Common myeloid progenitor, CD34-positive (primary cell): ENCODE results near the gene FAM47E.

Experiments used
- CTCF ChIA-PET: fragments of 350-600 bp; sonication (Branson Sonifier 250); formaldehyde crosslinking; loops from one replicate; lab custom pipeline; 2021; ENCODE audit warnings: antibody characterized with exemption; lab: Charles Lee
- POLR2A ChIA-PET: fragments of 350-600 bp; sonication (Branson Sonifier 250); formaldehyde crosslinking; loops from one replicate; lab custom pipeline; 2021; ENCODE audit warnings: antibody characterized with exemption; lab: Charles Lee
- DNase-seq, 3 donors: peaks; one replicate each; pipeline versions ENCODE4 v3.0.0 to v3.0.0-alpha.2; 2013
- H3K27ac ChIP-seq, 2 experiments: 1 replicate in 1 of 2; 2 replicates in 1 of 2; pipeline ENCODE4 v1.7.0; 2013; ENCODE audit warnings: inconsistent platforms in 2 of 2, low read length in 2 of 2, mild to moderate bottlenecking in 2 of 2, low read depth in 1 of 2, moderate library complexity in 1 of 2; ENCODE audit not compliant: severe bottlenecking in 2 of 2, insufficient read depth in 1 of 2, poor library complexity in 1 of 2
- H3K27me3 ChIP-seq, 5 experiments: replicated peaks in 2 of 5; 1 replicate in 3 of 5; 2 replicates in 2 of 5; pipeline versions ENCODE4 v1.6.1 to v1.7.0; 2013; ENCODE audit warnings: low read length in 4 of 5, mild to moderate bottlenecking in 2 of 5, moderate library complexity in 2 of 5, inconsistent platforms in 1 of 5; ENCODE audit not compliant: insufficient read depth in 5 of 5, control insufficient read depth in 4 of 5
- H3K36me3 ChIP-seq, 4 experiments: 1 replicate in 2 of 4; 2 replicates in 2 of 4; pipeline versions ENCODE4 v1.6.1 to v1.7.0; 2013; ENCODE audit warnings: low read length in 3 of 4, control low read depth in 1 of 4, mild to moderate bottlenecking in 1 of 4; ENCODE audit not compliant: control insufficient read depth in 4 of 4, insufficient read depth in 4 of 4
- H3K4me1 ChIP-seq, 4 experiments: 1 replicate in 3 of 4; 2 replicates in 1 of 4; pipeline versions ENCODE4 v1.6.1 to v1.7.1; 2013; ENCODE audit warnings: low read length in 3 of 4, mild to moderate bottlenecking in 3 of 4, control low read depth in 1 of 4, inconsistent platforms in 1 of 4, moderate library complexity in 1 of 4; ENCODE audit not compliant: control insufficient read depth in 4 of 4, insufficient read depth in 4 of 4; ENCODE audit errors: control extremely low read depth in 1 of 4
- H3K4me3 ChIP-seq, 7 experiments: 1 replicate in 4 of 7; 2 replicates in 3 of 7; pipeline versions ENCODE4 v1.5.1 to v1.7.0; 2013; ENCODE audit warnings: mild to moderate bottlenecking in 7 of 7, low read length in 6 of 7, moderate library complexity in 6 of 7, inconsistent platforms in 2 of 7, low read depth in 2 of 7, control low read depth in 1 of 7; ENCODE audit not compliant: insufficient read depth in 4 of 7, control insufficient read depth in 1 of 7; ENCODE audit errors: extremely low read depth in 1 of 7
- H3K9me3 ChIP-seq, 5 experiments: 1 replicate in 4 of 5; 2 replicates in 1 of 5; pipeline versions ENCODE4 v1.6.1 to v1.7.1; 2013; ENCODE audit warnings: low read length in 4 of 5, mild to moderate bottlenecking in 2 of 5, inconsistent platforms in 1 of 5, low read depth in 1 of 5, moderate library complexity in 1 of 5; ENCODE audit not compliant: control insufficient read depth in 4 of 5, insufficient read depth in 2 of 5; ENCODE audit errors: control extremely low read depth in 1 of 5
- WGBS: methylation state at CpG from one replicate; pipeline ENCODE4 v1.1.5; 2013; ENCODE audit not compliant: insufficient coverage; 5-methylcytosine and 5-hydroxymethylcytosine counted together

Gene FAM47E

DNA sequence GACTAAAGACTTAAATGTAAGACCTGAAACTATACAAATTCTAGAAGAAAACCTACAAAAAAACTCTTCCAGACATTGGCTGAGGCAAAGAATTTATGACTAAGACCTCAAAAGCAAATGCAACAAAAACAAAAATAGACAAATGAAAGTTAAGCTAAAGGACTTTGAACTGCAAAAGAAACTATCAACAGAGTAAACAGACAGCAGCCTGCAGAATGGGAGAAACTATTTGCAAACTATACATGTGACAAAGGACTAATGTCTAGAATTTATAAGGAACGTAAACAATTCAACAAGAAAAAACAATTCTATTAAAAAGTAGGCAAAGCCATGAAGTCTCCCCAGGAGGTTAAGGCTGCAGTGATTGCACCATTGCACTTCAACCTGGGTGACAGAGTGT is 9.1 kb downstream of the FAM47E start:
- Histone ChIP-seq H3K9me3 (no peaks in the 10 kb centered on the region), H3K4me3 (no peak overlapping the region), H3K4me1 (peaks cover 0 to 21% (median 6%) of the 10 kb centered on the region in 4 experiments), H3K27me3 (no peaks in the 10 kb centered on the region), H3K36me3 (no peaks in the 10 kb centered on the region), H3K27ac (no peak overlapping the region)
- POLR2A ChIA-PET: no interaction called here
- CTCF ChIA-PET: interaction anchor here (1.0 kb wide), 1 partner anchor 117 kb away, joined by 4 read pairs; no protein-coding TSS in a partner anchor
- no peak for DNase-seq
- WGBS: no CpG with 5 or more reads among the region's 1 CpG

DNA sequence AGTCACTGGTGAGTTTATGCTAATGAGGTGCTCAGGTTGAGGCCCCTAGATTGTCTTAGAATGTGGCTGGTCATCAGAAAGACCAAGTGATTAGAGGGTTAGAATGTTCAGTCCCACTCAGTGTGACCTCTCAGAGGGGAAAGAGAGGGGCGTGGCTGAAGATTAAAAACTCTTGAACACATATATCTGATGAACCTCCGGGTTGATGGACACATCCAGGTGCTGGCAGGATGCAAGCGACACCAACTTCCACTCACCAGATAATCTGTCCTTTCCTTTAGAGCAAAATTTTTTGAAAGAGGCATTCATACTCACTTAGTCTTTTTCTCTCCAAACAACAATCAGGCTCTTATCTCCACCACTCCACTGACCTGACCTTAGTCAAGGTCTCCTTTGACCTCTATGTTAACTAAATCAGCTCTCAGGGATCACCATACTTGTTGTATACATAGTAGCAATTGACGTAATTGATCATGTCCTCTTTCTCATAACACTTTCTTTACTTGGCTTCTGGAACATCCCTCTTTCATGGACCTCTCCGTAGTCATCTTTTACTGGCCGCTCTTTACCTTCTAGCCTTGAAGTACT is 14.2 kb downstream of the FAM47E start:
- ChIA-PET POLR2A (no interaction called here), CTCF (interaction anchor here (1.0 kb wide), 1 partner anchor 9 kb away, joined by 3 read pairs; no protein-coding TSS in a partner anchor)
- H3K9me3 ChIP-seq: no peaks in the 10 kb centered on the region

DNA sequence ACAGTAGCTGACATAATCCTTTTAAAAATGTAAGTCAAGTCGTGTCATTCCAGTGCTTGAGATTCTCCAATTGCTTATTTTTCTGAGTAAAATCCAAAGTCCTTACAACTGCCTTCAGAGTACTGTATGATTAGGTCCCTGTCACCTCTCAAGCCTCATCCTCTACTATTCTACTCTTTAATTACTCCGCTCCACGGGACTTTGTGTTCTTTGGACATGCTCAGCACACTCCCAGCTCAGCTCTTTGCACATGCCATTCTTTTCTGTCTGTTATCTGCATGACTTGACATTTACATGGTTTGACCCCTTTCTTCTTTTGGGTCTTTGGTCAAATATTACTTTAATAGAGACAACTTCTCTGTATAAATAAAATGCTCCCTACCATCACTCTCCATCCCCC is 15.1 kb downstream of the FAM47E start:
- no peak overlapping the region for H3K27ac ChIP-seq
- peaks cover 0 to 5% (median 0%) of the 10 kb centered on the region in 4 experiments for H3K4me1 ChIP-seq
- POLR2A ChIA-PET: no interaction called here
- DNase-seq: no peak
- H3K27me3 ChIP-seq: no peaks in the 10 kb centered on the region
- CTCF ChIA-PET: interaction anchor here (1.0 kb wide), 1 partner anchor 8 kb away, joined by 3 read pairs; no protein-coding TSS in a partner anchor
- H3K4me3 ChIP-seq: no peak overlapping the region
- no peaks in the 10 kb centered on the region for H3K36me3 ChIP-seq
- 100% methylated on average over 3 of the region's 3 CpGs for WGBS
- H3K9me3 ChIP-seq: no peaks in the 10 kb centered on the region

More for the DNA sequence above, 14.2 kb downstream of the FAM47E start:
- Histone ChIP-seq H3K27ac (no peak overlapping the region), H3K36me3 (no peaks in the 10 kb centered on the region), H3K4me1 (no peaks in the 10 kb centered on the region), H3K4me3 (no peak overlapping the region), H3K27me3 (no peaks in the 10 kb centered on the region)
- DNase-seq: no peak
- 96% methylated on average over 5 of the region's 6 CpGs for WGBS

DNA sequence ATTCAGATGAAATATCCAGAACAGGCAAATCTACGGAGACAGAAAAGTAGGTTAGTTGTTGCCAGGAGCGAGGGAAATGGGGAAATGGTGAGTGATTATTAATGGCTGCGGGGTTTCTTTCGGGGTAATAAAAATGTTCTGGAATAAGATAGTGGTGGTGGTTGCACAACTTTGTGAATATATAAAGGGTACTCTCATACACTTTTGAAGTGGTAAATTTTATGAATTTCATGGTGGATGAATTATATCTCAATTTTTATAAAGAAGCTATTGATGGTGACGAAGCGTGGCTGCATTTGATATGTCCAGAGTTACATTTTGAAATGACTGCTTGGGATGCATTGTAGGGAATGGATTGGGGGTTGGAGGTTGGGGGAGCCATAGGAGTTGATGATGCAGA is 16.3 kb downstream of the FAM47E start:
- no peak overlapping the region for H3K4me3 ChIP-seq
- peaks cover 0 to 9% (median 0%) of the 10 kb centered on the region in 4 experiments for H3K4me1 ChIP-seq
- no peak for DNase-seq
- no peaks in the 10 kb centered on the region for H3K36me3 ChIP-seq
- H3K27me3 ChIP-seq: no peaks in the 10 kb centered on the region
- H3K27ac ChIP-seq: no peak overlapping the region
- 100% methylated on average over 6 of the region's 6 CpGs for WGBS
- CTCF ChIA-PET: no interaction called here
- POLR2A ChIA-PET: no interaction called here
- H3K9me3 ChIP-seq: no peaks in the 10 kb centered on the region

DNA sequence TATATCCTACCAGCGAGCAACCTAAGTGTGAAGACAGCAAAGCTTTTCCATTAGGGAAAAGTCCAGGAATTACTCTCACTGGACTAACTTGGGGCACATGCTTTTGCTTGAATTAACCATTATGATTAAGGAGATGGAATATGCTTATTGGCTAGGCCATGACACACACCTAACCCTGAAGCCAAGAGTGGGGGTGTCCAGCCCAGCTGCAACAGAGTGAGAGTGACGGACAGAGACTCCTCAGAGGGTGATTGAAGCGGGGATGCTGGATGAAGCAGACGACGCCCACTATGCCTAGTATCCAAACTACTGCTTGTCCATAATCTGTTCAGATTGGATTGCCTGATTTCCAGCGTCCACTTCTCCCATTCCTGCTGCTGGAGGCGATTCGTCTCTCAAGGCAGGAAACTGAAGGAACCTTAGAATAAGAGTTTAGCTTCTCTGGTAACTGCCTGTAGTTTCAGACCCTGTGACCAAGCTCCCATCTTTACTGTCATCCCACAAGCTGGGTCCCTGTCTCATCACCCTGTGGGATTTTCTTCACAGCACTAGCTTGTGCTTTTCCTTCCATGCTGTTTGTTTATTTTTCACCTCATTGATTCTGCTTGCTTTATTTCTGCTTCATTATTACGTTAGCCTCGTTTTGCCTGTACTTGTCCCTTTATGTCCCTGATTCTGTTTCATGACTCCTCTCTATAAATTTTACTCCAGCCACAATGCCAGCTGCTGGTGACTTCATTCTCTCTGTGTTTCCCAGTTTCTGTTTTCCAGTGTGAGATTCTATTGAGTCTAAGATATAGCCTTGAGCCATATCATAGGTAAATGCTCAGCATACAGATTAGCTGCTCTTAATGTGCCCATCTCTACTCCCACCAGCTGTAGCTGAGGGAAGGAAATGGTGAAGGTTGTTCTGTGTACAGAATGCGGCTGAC is 19.0 kb downstream of the FAM47E start:
- CTCF ChIA-PET: interaction anchor here (0.9 to 2.8 kb wide), 7 partner anchors 8 to 107 kb away, joined by 3 to 13 read pairs (median 4); no protein-coding TSS in a partner anchor
- H3K27ac ChIP-seq: no peak overlapping the region
- H3K27me3 ChIP-seq: no peaks in the 10 kb centered on the region
- 96% methylated on average over 8 of the region's 11 CpGs for WGBS
- no peak overlapping the region for H3K4me3 ChIP-seq
- H3K4me1 ChIP-seq: peaks cover 0 to 9% (median 0%) of the 10 kb centered on the region in 4 experiments
- no peaks in the 10 kb centered on the region for H3K9me3 ChIP-seq
- H3K36me3 ChIP-seq: no peaks in the 10 kb centered on the region
- no peak for DNase-seq
- POLR2A ChIA-PET: no interaction called here

DNA sequence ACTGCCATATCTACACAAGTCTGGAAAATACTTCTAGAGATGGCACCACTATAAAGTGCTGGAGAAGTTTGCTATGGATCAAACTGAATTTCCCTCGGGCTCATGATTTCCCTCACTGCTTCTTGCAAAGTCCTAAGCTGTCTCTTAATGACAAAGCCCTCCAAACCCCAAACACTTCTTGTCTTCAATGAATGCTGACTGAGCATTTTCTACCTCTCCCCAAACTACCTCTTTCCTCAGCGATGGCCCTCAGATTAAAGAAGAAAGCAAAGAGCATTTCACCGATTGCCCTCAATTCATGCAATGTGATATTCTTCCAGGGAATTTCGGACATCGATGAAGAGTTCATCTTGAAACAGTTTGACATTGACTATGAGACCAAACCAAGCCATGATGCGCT is 19.7 kb downstream of the FAM47E start:
- peaks cover 0 to 9% (median 0%) of the 10 kb centered on the region in 4 experiments for H3K4me1 ChIP-seq
- no peaks in the 10 kb centered on the region for H3K9me3 ChIP-seq
- H3K36me3 ChIP-seq: no peaks in the 10 kb centered on the region
- H3K4me3 ChIP-seq: no peak overlapping the region
- H3K27me3 ChIP-seq: no peaks in the 10 kb centered on the region
- 99% methylated on average over 6 of the region's 6 CpGs for WGBS
- no peak for DNase-seq
- ChIA-PET POLR2A (no interaction called here), CTCF (interaction anchor here (0.9 to 2.8 kb wide), 5 partner anchors 9 to 106 kb away, joined by 3 to 13 read pairs (median 4); no protein-coding TSS in a partner anchor)
- H3K27ac ChIP-seq: no peak overlapping the region

DNA sequence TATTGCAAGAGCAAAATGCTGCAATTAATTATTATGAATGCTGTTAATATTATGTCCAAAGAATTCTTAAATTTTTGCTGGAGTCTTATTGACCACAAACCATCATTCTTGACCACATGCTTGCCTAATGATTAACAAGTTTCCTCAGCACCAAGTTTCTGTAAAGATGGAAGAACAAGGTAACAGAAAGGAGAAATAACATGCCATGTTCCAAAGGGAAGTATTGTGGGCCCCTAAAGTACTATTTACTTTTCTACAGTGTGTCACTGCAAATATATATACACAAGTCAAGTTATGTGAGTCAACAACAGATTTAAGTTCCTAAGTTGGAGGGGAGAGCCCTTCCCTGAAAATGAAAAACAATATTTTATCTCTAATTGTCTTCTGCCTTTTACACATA is 20.6 kb downstream of the FAM47E start:
- peaks cover 0 to 13% (median 0%) of the 10 kb centered on the region in 4 experiments for H3K4me1 ChIP-seq
- no peaks in the 10 kb centered on the region for H3K9me3 ChIP-seq
- ChIA-PET CTCF (interaction anchor here (0.9 to 2.8 kb wide), 2 partner anchors 9 to 93 kb away, joined by 3 to 13 read pairs; no protein-coding TSS in a partner anchor), POLR2A (no interaction called here)
- DNase-seq: no peak
- H3K27ac ChIP-seq: no peak overlapping the region
- H3K36me3 ChIP-seq: no peaks in the 10 kb centered on the region
- no peak overlapping the region for H3K4me3 ChIP-seq
- H3K27me3 ChIP-seq: no peaks in the 10 kb centered on the region
